Tibial artery (tissue), 4 donors: ENCODE results near the gene CD180.

Source experiments
- DNase-seq, 2 donors: peaks; one replicate each; pipeline ENCODE4 v3.0.0-alpha.2; 2019
- H3K27ac ChIP-seq, 2 donors: fragments of 200-600 bp; sonication (generic) in 1 of 2; 1 replicate in 1 of 2; 2 replicates in 1 of 2; pipeline ENCODE4 v1.5.1; 2018 to 2019; ENCODE audit warnings: mild to moderate bottlenecking in 1 of 2
- H3K27me3 ChIP-seq, 2 donors: fragments of 200-600 bp; sonication (generic) in 1 of 2; one replicate each; pipeline versions ENCODE4 v1.5.1 to v1.6.0; 2016 to 2019
- H3K36me3 ChIP-seq, 3 donors: fragments of 200-600 bp; sonication (generic) in 2 of 3; one replicate each; pipeline ENCODE4 v1.5.1; 2016 to 2019; ENCODE audit warnings: mild to moderate bottlenecking in 2 of 3
- H3K4me1 ChIP-seq, 4 donors: fragments of 200-600 bp; sonication (generic) in 2 of 4; 1 replicate in 3 of 4; 2 replicates in 1 of 4; pipeline ENCODE4 v1.5.1; 2016 to 2019
- H3K4me3 ChIP-seq, 2 donors: fragments of 200-600 bp; sonication (generic) in 1 of 2; 1 replicate in 1 of 2; 2 replicates in 1 of 2; pipeline ENCODE4 v1.5.1; 2018 to 2019; ENCODE audit warnings: mild to moderate bottlenecking in 2 of 2
- H3K9me3 ChIP-seq, 3 donors: fragments of 200-600 bp; sonication (generic) in 1 of 3; one replicate each; pipeline ENCODE4 v1.5.1; 2016 to 2019
- intact Hi-C: fragments of 100-400 bp; cut with DNase I; formaldehyde crosslinking; loops from one replicate; pipeline ENCODE4 v1.15.0; 2023; ENCODE audit warnings: low total_unique reads
- TF ChIP-seq, protein P1 (sequence below), 2 experiments: fragments of 200-600 bp in 1 of 2; fragments of 450-650 bp in 1 of 2; IDR thresholded peaks; one replicate each; pipeline ENCODE4 v1.5.1; 2017 to 2019; ENCODE audit warnings: antibody characterized with exemption in 2 of 2, mild to moderate bottlenecking in 1 of 2, moderate library complexity in 1 of 2

The CD180 gene

GRCh38 chr5:67200809-67201562 lies 4.4 kb upstream of the CD180 start:
- no peak for DNase-seq
- H3K4me1 ChIP-seq, result peaks cover 0 to 23% (median 12%) of the 10 kb centered on the region in 4 donors
- TF ChIP-seq, protein P1, sequence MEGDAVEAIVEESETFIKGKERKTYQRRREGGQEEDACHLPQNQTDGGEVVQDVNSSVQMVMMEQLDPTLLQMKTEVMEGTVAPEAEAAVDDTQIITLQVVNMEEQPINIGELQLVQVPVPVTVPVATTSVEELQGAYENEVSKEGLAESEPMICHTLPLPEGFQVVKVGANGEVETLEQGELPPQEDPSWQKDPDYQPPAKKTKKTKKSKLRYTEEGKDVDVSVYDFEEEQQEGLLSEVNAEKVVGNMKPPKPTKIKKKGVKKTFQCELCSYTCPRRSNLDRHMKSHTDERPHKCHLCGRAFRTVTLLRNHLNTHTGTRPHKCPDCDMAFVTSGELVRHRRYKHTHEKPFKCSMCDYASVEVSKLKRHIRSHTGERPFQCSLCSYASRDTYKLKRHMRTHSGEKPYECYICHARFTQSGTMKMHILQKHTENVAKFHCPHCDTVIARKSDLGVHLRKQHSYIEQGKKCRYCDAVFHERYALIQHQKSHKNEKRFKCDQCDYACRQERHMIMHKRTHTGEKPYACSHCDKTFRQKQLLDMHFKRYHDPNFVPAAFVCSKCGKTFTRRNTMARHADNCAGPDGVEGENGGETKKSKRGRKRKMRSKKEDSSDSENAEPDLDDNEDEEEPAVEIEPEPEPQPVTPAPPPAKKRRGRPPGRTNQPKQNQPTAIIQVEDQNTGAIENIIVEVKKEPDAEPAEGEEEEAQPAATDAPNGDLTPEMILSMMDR (IDR thresholded peaks at IDR 0.05), result no peak
- H3K27me3 ChIP-seq, result no peaks in the 10 kb centered on the region
- H3K36me3 ChIP-seq, result no peaks in the 10 kb centered on the region
- intact Hi-C loops, result loop anchor here (10.0 kb wide), 1 partner anchor 216 kb away; no protein-coding TSS in a partner anchor
- H3K27ac ChIP-seq, result no peak overlapping the region
- no peak overlapping the region for H3K4me3 ChIP-seq
- no peaks in the 10 kb centered on the region for H3K9me3 ChIP-seq

GRCh38 chr5:67199859-67200258 lies 3.3 kb upstream of the CD180 start:
- Histone ChIP-seq H3K36me3 (no peaks in the 10 kb centered on the region), H3K4me3 (no peak overlapping the region), H3K27ac (no peak overlapping the region), H3K9me3 (no peaks in the 10 kb centered on the region), H3K4me1 (peaks cover 0 to 23% (median 12%) of the 10 kb centered on the region in 4 donors), H3K27me3 (no peaks in the 10 kb centered on the region)
- DNase-seq, result no peak
- intact Hi-C loops, result loop anchor here (10.0 kb wide), 1 partner anchor 215 kb away; no protein-coding TSS in a partner anchor
- TF ChIP-seq, protein P1 (IDR thresholded peaks at IDR 0.05), result no peak

DNA sequence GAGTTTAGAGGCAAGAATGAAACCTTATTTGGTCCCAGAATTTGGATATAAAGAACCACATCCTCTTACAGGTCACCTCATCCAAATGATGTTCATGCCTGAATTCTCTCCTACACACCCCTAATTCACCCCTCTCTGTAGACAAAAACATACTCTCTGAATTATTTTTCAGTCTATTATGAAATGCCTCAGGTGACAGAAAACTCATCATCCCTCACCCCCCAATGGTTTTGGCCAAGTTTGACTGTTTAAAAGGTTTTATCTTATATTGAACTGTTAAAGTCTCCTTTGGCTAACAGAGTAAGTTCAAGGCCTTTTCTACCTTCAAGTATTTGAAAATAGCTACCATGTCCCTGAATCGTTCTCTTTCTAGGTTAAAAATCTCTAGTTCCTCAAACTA lies 2.3 kb upstream of the CD180 start:
- Histone ChIP-seq H3K9me3 (no peaks in the 10 kb centered on the region), H3K36me3 (no peaks in the 10 kb centered on the region), H3K27ac (no peak overlapping the region), H3K27me3 (no peaks in the 10 kb centered on the region), H3K4me1 (peaks cover 0 to 21% (median 10%) of the 10 kb centered on the region in 4 donors), H3K4me3 (no peak overlapping the region)
- TF ChIP-seq, protein P1 (IDR thresholded peaks at IDR 0.05), result no peak
- no peak for DNase-seq
- intact Hi-C loops, result no loop called here

DNA sequence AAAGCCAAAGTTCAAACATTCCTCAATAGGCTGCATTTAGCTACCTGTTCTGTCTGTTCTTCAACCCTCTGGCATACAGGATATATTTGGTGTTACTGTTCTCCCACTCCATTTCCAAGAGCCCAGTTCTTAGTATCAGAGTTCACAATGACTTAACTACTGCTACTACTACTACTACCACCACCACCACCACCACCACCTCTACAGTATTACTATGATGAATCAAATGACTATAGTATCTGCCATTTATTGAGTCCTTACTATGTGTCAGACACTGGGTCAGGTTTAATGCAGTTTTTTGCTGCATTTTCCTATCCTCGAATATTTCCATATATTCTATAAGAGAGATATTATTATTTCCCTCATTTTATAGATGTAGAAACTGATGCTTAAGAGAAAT lies 937 bp upstream of the CD180 start:
- Histone ChIP-seq H3K4me1 (peaks cover 0 to 11% (median 5%) of the 10 kb centered on the region in 4 donors), H3K9me3 (no peaks in the 10 kb centered on the region), H3K36me3 (no peaks in the 10 kb centered on the region), H3K27me3 (no peaks in the 10 kb centered on the region), H3K27ac (no peak overlapping the region), H3K4me3 (no peak overlapping the region)
- DNase-seq, result no peak
- intact Hi-C loops, result no loop called here
- TF ChIP-seq, protein P1 (IDR thresholded peaks at IDR 0.05), result no peak

GRCh38 chr5:67195406-67196275 lies 958 bp downstream of the CD180 start:
- peaks cover 0 to 11% (median 5%) of the 10 kb centered on the region in 4 donors for H3K4me1 ChIP-seq
- TF ChIP-seq, protein P1 (IDR thresholded peaks at IDR 0.05), result no peak
- H3K9me3 ChIP-seq, result no peaks in the 10 kb centered on the region
- H3K36me3 ChIP-seq, result no peaks in the 10 kb centered on the region
- intact Hi-C loops, result no loop called here
- DNase-seq, result no peak
- H3K27ac ChIP-seq, result no peak overlapping the region
- no peak overlapping the region for H3K4me3 ChIP-seq
- H3K27me3 ChIP-seq, result no peaks in the 10 kb centered on the region
